Occipital lobe (tissue), 2 donors: ENCODE results near the gene KCNIP3. TPM values are rescaled to one million over a fixed set of nuclear protein-coding genes. Genes with fewer than 3 reads are reported as not detected.

Experiments used
- DNase-seq: peaks from one replicate; lab custom pipeline; 2025; lab: John Stamatoyannopoulos, UW
- total RNA-seq: library from RNA; depleted of rRNA; stranded (reverse); fragments of >200 nt; gene quantifications from one replicate; pipeline ENCODE4 v1.2.3, GENCODE V29; 2014

Gene KCNIP3
- total RNA-seq, 1 donor from 2014 or later: 6.9 TPM

- DNase-seq: no peak
These were observed 22.6 kb upstream of the KCNIP3 start, which contains the start of gene PROM2 for GRCh38 chr2:95274291-95275150. Gene PROM2 (plus strand): TSS chr2:95274449. CDS start chr2:95274586, 137 bp downstream.

GRCh38 chr2:95275151-95275515 is 22.0 kb upstream of the KCNIP3 start:
- no peak for DNase-seq

DNA sequence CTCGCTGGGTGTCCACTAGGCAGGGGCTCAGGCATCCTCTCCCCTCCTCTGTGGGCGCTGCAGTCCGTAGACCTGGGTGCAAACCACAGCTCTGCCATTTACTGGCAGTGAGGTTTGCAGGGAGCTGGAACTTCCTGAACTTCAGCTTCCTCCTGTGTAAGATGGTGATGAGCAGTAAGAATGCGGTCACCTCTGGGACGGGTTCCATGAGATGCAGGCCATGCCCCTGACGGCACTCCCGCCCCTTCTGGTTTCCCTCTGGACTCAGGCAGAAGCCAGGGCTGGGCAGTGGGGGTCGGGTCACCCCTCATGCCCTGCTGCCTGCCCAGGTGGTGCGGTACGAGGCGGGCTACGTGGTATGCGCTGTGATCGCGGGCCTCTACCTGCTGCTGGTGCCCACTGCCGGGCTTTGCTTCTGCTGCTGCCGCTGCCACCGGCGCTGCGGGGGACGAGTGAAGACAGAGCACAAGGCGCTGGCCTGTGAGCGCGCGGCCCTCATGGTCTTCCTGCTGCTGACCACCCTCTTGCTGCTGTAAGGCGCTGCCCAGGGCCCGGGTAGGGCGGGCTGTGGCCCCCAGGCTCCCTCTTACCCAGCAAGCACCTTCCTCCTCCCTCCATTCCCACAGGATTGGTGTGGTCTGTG is 21.4 kb upstream of the KCNIP3 start:
- DNase-seq: no peak

DNA sequence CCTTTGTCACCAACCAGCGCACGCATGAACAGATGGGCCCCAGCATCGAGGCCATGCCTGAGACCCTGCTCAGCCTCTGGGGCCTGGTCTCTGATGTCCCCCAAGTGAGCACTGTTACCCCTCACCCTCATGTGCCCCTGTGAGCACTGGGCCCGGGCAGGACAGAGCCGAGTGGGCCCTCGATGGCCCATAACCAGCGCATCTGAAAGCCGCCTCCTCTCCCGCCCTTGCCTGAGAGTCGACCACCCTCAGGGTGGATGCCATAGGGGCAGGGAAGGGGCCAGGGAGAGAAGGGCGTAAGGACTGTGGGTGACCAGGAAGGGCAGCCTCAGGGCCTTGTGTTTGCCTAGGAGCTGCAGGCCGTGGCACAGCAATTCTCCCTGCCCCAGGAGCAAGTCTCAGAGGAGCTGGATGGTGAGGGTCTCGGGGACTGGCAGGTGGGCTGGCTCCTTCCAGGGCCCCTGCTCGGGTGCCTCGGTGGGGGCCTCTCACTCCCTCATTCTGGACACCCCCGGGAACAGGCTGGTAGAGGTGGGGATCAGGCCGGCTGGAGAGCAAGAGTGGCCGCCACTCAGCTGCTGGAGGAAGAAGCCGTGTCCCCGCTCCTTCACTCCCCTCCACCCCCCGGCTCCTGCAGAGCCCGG is 20.8 kb upstream of the KCNIP3 start:
- DNase-seq: no peak

DNA sequence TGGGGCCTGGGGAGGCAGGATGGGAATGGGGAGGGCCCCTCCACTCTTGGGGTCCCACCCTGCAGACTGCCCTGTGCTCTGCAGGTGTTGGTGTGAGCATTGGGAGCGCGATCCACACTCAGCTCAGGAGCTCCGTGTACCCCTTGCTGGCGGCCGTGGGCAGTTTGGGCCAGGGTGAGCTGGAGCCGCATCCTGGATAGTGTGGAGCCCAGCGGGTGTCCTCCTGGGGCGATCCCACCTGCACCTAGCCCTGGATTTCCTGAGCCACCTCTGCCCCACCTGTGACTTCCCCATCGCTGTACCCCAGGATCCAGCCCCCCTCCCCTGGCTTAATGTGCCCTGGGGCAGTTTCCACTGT is 20.3 kb upstream of the KCNIP3 start:
- no peak for DNase-seq

DNA sequence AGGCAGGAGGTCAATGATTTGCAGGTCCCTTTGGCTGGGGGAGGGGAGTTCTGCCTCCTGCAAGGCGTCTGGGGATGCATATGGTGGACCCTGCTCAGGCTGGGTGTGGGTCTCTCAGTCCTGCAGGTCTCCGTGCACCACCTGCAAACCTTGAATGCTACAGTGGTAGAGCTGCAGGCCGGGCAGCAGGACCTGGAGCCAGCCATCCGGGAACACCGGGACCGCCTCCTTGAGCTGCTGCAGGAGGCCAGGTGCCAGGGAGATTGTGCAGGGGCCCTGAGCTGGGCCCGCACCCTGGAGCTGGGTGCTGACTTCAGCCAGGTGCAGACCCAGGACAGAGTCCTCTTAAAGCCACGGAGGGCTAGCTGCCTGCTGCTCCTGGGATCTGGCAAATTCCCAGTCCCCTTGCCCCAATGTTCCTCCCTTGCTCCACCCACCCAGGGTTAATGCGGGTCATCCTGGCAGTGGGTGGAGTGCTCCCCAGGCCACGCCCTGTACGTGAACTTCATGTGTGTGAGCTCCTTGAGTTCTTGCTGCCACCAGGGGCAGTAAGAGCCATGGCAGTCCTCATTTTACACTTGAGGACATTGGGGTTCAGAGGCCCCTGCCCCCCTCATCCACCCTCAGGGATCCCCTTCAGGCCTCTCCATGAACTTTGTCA is 19.8 kb upstream of the KCNIP3 start:
- no peak for DNase-seq

DNA sequence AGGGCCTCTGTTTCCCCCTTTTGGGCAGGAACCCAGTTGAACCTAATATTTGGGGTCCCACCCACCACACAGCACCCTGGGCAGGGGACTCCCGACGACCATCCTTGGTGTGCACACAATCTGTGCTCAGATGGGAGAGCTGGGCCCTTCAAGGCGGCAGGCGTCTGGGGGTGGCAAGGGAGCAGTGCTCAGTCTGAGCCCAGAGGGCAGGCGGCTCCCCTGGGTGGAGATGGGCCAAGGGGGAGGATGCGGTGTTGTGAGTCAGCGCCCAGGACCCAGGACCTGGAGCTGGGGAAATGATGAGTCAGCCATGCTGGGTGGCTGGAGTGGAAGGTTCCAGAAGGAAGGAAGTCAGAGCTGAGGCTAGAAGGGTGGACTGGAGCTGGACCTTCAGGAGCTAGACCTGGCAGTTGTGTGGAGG is 19.1 kb upstream of the KCNIP3 start:
- no peak for DNase-seq

DNA sequence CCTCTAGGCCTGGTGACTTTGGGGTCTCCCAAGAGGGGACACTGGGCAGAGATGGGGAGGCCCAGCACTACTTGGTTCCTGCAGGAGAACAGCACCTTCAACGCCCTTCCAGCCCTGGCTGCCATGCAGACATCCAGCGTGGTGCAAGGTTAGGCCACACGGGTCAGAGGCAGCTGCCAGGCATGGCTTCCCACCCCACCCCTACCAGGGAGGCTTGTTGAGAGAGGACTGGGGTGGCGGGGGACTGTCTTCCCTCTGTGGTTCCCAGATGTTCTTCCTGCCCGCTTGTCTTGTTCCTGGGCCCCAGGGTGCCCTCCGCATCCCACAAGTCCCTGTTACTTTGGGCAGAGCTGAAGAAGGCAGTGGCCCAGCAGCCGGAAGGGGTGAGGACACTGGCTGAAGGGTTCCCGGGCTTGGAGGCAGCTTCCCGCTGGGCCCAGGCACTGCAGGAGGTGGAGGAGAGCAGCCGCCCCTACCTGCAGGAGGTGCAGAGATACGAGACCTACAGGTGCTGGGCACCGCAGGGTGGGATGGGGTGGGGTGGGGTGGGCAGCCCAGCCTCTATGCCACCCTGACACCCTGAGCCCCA is 18.4 kb upstream of the KCNIP3 start:
- no peak for DNase-seq

- DNase-seq: no peak
These were observed 17.6 kb upstream of the KCNIP3 start for GRCh38 chr2:95279435-95280035.

GRCh38 chr2:95281071-95281470 is 16.1 kb upstream of the KCNIP3 start:
- no peak for DNase-seq

- no peak for DNase-seq
These were observed 15.4 kb upstream of the KCNIP3 start for GRCh38 chr2:95281786-95282185.

DNA sequence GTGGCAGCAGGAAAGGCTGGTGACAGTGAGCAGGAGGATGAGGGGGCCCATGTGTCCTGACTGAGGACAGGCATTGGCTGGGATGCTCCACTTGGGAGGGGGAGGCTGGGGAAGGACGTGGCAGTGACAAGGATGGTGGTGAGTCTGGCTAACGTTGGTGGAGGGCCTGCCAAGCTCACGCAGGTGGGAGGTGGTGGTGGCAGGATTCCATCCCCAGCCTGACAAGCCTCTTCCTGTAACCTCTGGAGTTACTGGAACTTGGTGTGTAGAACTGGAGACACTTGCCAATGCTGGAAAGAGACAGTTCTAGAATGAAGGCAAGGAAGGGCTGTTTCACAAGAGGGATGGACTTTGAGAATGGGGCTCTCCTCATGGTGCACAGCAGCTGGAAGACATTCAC is 14.7 kb upstream of the KCNIP3 start:
- DNase-seq: no peak

GRCh38 chr2:95283562-95283961 is 13.6 kb upstream of the KCNIP3 start:
- no peak for DNase-seq

DNA sequence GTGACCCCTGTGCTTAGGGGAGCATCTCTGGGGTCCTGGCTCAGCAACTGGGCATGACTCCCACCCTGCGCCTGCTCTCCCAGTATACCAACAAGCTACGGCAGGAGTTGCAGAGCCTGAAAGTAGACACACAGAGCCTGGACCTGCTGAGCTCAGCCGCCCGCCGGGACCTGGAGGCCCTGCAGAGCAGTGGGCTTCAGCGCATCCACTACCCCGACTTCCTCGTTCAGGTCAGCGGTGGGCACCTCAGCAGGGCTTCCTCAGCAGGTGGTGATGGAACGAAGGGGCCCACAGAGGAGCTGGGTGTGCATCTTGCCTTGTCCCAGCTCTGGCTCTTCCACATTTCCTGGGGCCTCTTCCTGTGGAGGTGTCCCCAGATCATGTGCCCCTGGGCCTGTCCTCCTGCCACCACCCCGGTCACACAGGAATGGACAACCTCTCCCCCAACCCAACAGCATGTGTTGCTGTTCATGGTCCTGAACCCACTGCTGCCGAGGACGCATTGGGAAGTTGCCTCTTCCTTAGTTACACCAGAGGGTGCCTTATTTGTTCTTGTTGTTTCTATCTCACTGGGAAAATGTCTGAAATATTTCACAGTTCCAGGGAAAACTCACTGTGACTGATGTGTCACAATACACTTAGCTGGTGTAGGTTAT is 12.1 kb upstream of the KCNIP3 start:
- DNase-seq: no peak

DNA sequence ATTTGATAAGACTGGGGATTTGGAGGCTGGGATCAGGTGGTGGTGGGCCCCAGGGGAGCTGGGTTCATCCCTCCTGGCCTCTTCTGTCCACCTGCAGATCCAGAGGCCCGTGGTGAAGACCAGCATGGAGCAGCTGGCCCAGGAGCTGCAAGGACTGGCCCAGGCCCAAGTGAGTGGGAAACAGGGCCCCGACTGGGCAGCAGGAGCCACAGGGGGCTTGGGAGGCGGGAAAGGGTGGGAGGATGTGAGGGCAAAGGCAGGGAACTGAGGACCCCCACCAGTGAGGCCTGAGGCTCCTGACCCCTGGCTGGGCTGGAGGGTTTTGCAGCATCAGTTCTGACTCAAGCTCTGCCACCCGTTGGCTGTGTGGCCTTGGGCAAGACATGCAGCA is 11.6 kb upstream of the KCNIP3 start:
- no peak for DNase-seq

- no peak for DNase-seq
These were observed 9.8 kb upstream of the KCNIP3 start for GRCh38 chr2:95287336-95287735.

DNA sequence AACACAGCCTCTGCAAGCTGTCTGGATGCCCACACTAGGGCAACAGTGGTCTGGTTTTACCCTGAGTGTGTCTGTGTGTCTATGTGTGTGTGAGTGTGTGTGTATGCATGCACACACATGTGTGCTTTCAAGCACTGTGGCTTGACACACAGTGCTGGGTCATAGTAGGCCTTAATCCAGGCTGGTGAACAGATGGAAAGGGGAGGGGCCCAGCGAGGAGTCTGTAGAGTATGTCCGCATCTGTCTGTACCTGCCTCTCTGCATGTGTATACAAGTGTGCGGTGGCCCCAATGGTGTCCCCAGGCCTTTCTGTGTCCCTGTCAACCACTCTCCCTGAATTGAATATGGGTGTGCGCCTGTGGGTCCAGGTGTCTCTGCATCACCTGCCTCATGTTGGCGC is 9.3 kb upstream of the KCNIP3 start:
- DNase-seq: no peak

DNA sequence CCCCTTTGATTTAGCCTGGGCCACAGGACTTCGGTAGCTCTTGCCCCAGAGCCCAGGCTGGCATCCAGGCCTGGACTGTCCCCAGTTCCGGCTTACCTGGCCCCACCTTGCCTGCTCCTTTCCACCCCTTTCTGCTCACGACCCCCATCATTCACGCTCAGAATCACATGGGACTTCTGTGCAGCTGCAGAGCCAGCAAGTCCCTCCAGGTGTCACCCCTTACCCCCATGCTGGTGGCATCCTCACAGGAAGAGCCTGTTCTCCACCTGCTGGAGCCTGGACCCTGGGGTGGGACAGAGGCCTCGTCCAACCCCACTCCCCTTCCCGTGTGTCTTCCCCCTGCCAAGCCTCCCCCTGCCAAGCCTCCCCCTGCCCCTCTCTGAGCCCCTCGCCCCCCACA is 7.9 kb upstream of the KCNIP3 start:
- DNase-seq: no peak

DNA sequence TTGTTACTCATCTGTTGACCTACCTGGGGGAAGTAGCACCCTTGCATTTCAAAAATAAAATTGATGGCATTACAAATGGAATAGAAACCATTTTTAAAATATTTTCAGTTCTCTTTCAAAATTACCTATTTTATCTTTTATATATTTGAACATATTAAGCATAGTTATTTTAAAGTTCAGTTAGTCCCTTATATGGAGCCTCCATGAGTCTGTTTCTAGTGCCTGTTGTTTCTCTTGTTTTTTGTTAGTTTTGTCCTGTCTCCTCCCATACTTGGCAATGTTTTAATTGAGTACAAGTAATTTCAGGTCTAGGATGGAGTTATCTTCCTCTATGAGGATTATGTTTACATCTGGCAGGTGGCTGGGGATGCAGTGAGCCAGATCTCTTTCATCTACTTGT is 5.9 kb upstream of the KCNIP3 start:
- no peak for DNase-seq

DNA sequence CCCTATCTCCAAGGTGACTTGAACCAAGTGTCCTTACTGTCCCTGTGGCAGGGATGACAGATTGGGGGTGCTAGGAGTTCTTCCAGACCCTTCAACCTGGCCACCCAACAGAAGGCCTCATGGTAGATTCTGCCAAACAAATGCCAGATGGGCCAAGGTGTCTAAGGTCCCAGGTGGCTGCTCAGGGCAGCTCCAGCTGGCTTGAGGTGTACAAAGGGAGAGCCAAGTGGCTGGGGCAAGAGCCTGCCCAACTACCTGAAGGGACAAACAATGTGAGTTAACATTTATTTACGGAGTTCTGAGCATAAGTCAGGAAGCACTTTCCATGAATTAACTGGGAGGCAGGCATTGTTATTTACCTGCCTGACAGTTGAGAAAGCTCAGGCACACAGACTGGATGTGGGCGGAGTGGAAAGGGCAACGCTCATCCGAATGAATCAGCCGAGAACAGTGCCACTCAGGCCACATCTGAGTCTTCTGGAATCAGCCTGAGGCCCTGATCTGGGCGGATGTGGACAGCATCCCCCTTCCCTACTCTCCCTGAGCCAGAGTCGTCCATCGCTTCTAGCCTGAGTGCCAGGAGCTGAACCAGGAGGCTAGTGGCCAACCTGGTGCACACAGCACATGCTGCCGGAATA is 4.4 kb upstream of the KCNIP3 start:
- DNase-seq: no peak
